Tibial artery (tissue), 4 donors: ENCODE data around the gene RGS1.

ENCODE experiments used
- DNase-seq, 2 donors: peaks; one replicate each; pipeline ENCODE4 v3.0.0-alpha.2; 2019
- H3K27ac ChIP-seq, 2 donors: fragments of 200-600 bp; sonication (generic) in 1 of 2; 1 replicate in 1 of 2; 2 replicates in 1 of 2; pipeline ENCODE4 v1.5.1; 2018 to 2019; ENCODE audit warnings: mild to moderate bottlenecking in 1 of 2
- H3K27me3 ChIP-seq, 2 donors: fragments of 200-600 bp; sonication (generic) in 1 of 2; one replicate each; pipeline versions ENCODE4 v1.5.1 to v1.6.0; 2016 to 2019
- H3K36me3 ChIP-seq, 3 donors: fragments of 200-600 bp; sonication (generic) in 2 of 3; one replicate each; pipeline ENCODE4 v1.5.1; 2016 to 2019; ENCODE audit warnings: mild to moderate bottlenecking in 2 of 3
- H3K4me1 ChIP-seq, 4 donors: fragments of 200-600 bp; sonication (generic) in 2 of 4; 1 replicate in 3 of 4; 2 replicates in 1 of 4; pipeline ENCODE4 v1.5.1; 2016 to 2019
- H3K4me3 ChIP-seq, 2 donors: fragments of 200-600 bp; sonication (generic) in 1 of 2; 1 replicate in 1 of 2; 2 replicates in 1 of 2; pipeline ENCODE4 v1.5.1; 2018 to 2019; ENCODE audit warnings: mild to moderate bottlenecking in 2 of 2
- H3K9me3 ChIP-seq, 3 donors: fragments of 200-600 bp; sonication (generic) in 1 of 3; one replicate each; pipeline ENCODE4 v1.5.1; 2016 to 2019
- intact Hi-C: fragments of 100-400 bp; cut with DNase I; formaldehyde crosslinking; loops from one replicate; pipeline ENCODE4 v1.15.0; 2023; ENCODE audit warnings: low total_unique reads
- TF ChIP-seq, protein P1 (sequence below), 2 experiments: fragments of 200-600 bp in 1 of 2; fragments of 450-650 bp in 1 of 2; IDR thresholded peaks; one replicate each; pipeline ENCODE4 v1.5.1; 2017 to 2019; ENCODE audit warnings: antibody characterized with exemption in 2 of 2, mild to moderate bottlenecking in 1 of 2, moderate library complexity in 1 of 2

RGS1 gene

DNA sequence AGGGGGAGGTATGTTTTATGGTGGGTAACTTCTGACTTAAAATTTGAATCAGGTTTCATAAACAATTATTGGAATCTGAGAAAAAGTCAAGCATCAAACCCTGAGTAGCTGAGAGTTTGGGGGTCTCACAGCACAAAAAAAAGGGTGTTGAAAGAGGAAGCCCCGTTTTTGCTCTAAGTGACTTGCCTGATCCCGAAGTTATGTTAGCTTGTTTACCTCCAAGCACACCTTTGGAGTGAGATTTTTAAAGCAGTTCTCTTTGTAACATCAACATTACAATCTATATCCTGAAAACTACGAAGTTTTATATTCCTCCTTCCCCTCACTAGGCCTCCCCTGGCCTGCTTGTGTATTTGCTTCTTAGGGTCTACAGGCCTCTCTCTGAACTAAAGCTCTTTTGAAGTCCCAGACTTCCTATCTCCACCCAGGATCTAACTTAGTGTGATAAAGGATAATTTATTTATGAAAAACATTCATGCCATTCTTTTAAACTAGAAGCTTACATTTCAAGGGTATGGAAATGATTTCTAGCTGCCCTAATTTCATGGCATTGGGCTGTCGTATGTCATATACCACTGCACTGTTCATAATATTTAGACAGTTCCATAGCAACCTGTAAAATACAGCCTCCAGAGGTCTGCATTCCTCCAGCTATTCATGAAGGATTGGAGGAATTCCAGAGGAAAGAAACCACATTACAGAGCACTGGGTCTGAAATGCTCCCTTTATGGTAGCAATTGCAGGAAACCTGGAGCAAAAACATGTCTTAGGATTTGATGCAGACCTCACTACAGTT lies 36.1 kb upstream of the RGS1 start:
- intact Hi-C loops = no loop called here
- DNase-seq = no peak
- H3K4me3 ChIP-seq = no peak overlapping the region
- peaks cover 0 to 38% (median 20%) of the 10 kb centered on the region in 4 donors for H3K4me1 ChIP-seq
- H3K27me3 ChIP-seq = no peaks in the 10 kb centered on the region
- H3K36me3 ChIP-seq = no peaks in the 10 kb centered on the region
- TF ChIP-seq, protein P1, sequence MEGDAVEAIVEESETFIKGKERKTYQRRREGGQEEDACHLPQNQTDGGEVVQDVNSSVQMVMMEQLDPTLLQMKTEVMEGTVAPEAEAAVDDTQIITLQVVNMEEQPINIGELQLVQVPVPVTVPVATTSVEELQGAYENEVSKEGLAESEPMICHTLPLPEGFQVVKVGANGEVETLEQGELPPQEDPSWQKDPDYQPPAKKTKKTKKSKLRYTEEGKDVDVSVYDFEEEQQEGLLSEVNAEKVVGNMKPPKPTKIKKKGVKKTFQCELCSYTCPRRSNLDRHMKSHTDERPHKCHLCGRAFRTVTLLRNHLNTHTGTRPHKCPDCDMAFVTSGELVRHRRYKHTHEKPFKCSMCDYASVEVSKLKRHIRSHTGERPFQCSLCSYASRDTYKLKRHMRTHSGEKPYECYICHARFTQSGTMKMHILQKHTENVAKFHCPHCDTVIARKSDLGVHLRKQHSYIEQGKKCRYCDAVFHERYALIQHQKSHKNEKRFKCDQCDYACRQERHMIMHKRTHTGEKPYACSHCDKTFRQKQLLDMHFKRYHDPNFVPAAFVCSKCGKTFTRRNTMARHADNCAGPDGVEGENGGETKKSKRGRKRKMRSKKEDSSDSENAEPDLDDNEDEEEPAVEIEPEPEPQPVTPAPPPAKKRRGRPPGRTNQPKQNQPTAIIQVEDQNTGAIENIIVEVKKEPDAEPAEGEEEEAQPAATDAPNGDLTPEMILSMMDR (IDR thresholded peaks at IDR 0.05) = no peak
- H3K27ac ChIP-seq = peak overlapping the region; percentile 81 to 86
- H3K9me3 ChIP-seq = no peaks in the 10 kb centered on the region

DNA sequence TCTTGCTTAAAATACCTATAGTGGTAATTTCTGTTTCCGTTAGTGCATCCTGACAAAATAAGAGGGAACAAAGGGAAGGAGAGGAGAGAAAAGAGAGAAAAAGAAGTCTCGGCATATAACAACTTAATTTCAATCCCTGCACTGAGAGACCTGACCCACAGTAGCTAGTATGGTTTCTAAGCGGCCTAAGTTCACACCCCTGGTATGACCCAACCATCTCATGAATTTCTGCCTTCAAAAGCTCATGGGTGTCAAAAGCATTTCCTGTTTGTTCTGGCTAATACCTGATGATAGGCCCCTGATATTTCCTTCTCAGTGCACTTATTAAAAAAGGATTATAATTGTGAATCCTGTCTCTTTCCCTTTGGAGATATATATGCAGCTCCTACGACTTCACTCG lies 32.1 kb upstream of the RGS1 start:
- intact Hi-C loops = no loop called here
- no peaks in the 10 kb centered on the region for H3K27me3 ChIP-seq
- H3K36me3 ChIP-seq = no peaks in the 10 kb centered on the region
- H3K4me3 ChIP-seq = no peak overlapping the region
- H3K27ac ChIP-seq = no peak overlapping the region
- TF ChIP-seq, protein P1 (IDR thresholded peaks at IDR 0.05) = no peak
- no peaks in the 10 kb centered on the region for H3K9me3 ChIP-seq
- no peak for DNase-seq
- H3K4me1 ChIP-seq = peaks cover 0 to 32% (median 18%) of the 10 kb centered on the region in 4 donors

DNA sequence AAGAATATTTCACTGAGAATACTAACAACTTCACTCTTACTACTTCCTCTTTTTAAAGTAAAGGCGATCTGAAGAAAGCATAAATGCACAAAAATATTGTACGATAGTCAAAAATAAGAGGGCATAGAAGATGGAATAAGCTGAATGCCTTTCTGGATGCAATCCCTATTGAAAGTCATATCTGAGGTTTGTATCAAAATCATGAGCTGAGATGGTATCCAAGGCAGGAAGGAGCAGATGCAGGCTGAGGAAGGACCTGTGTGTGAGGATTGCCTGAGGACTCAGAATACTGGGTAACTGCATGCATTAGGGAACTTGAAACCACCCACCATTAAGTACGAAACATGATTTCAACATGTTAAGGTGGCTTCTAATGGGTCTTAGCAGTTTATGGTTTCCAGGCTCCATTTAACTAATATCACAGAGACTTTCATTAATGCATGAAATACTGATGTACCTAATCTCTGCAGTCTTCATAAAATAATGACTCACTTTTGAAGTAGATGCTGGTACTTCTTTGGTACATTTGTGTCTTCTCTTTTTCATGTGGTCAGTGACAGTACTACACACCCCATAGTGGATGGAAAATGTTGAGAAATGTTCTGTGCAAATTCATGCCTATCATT lies 29.6 kb upstream of the RGS1 start:
- TF ChIP-seq, protein P1 (IDR thresholded peaks at IDR 0.05) = peak; percentile 5 to 16
- Histone ChIP-seq H3K27ac (no peak overlapping the region), H3K4me3 (no peak overlapping the region), H3K4me1 (peaks cover 0 to 8% (median 0%) of the 10 kb centered on the region in 4 donors), H3K27me3 (no peaks in the 10 kb centered on the region), H3K36me3 (no peaks in the 10 kb centered on the region), H3K9me3 (no peaks in the 10 kb centered on the region)
- intact Hi-C loops = no loop called here
- no peak for DNase-seq

DNA sequence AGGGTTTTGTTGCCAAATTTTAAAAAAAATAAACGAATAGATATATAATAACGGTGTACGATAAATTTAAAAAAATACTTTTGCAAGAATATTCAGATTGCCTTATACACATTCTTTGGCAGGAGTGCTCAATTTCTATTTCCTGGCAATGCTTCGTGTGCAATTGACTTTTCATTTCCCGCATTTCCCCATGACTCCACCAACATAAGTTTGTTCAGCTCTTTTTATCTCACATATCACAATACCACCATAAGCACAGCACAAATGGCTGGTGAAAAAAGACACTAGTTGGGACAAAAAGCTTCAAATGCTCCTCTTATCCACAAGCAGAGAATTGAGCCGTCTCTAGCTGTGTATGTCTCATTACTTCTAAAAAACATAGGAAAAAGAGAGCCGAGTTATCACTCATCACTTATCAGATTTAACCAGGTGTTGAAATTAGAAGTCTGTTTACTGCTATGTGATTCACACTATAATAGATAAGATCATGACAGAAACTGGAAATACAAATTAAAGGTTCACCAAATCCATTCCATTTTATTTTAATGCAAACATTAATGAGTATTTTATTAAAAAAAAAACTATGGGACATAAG lies 28.9 kb upstream of the RGS1 start:
- DNase-seq = no peak

GRCh38 chr1:192547501-192547900 lies 28.1 kb upstream of the RGS1 start:
- TF ChIP-seq, protein P1 (IDR thresholded peaks at IDR 0.05) = no peak

More for the DNA sequence above, 28.9 kb upstream of the RGS1 start:
- Histone ChIP-seq H3K36me3 (no peaks in the 10 kb centered on the region), H3K9me3 (no peaks in the 10 kb centered on the region), H3K4me3 (no peak overlapping the region), H3K27ac (no peak overlapping the region), H3K4me1 (peaks cover 0 to 4% (median 0%) of the 10 kb centered on the region in 4 donors), H3K27me3 (no peaks in the 10 kb centered on the region)
- intact Hi-C loops = no loop called here
- TF ChIP-seq, protein P1 (IDR thresholded peaks at IDR 0.05) = no peak

More at GRCh38 chr1:192547501-192547900, 28.1 kb upstream of the RGS1 start:
- Histone ChIP-seq H3K4me1 (peaks cover 0 to 4% (median 0%) of the 10 kb centered on the region in 4 donors), H3K9me3 (no peaks in the 10 kb centered on the region), H3K27ac (no peak overlapping the region), H3K27me3 (no peaks in the 10 kb centered on the region), H3K4me3 (no peak overlapping the region), H3K36me3 (no peaks in the 10 kb centered on the region)
- DNase-seq = no peak
- intact Hi-C loops = no loop called here
